ENCODE measurements around the gene ENOX1. TPM values are rescaled to one million over a fixed set of nuclear protein-coding genes. Genes with fewer than 3 reads are reported as not detected.

ENOX1 gene
- total and polyA plus RNA-seq, 2 of the 13 experiments (the other 11 are each of a cell fraction or from before 2014, with no cell fraction given) = not detected

GRCh38 chr13:43294412-43294811 is 492.4 kb downstream of the ENOX1 start:
- FAIRE-seq (no peak), ATAC-seq (no peak), DNase-seq (ENCODE audit: low spot score) (no peak)
- ChIA-PET POLR2A (no interaction called here), CTCF (ENCODE audit: low intra/inter-chr PET ratio, low total read pairs) (no interaction called here)
- H3K9me3 ChIP-seq (ENCODE audit: low read length) = no peaks in the 10 kb centered on the region
- no TSS peak for BruUV-seq (replicated peaks)
- H2AFZ ChIP-seq (ENCODE audit: low read length) = no peak overlapping the region
- no peak overlapping the region for H3K9ac ChIP-seq (ENCODE audit: insufficient read depth, low read depth, low read length)
- no peaks in the 10 kb centered on the region for H3K4me1 ChIP-seq (ENCODE audit: insufficient read depth, low read length)
- no peak overlapping the region for H3K4me2 ChIP-seq (ENCODE audit: low read depth, low read length)
- H3K79me2 ChIP-seq (ENCODE audit: insufficient read depth, low read length) = no peaks in the 10 kb centered on the region
- no peak overlapping the region for H3K4me3 ChIP-seq (replicated peaks in 1 of 3; ENCODE audit: insufficient read depth in 1 of 3, low read depth in 2 of 3, low read length in 3 of 3)
- intact Hi-C loops (cut with micrococcal nuclease; ENCODE audit: unreplicated experiment) (no loop called here), in situ Hi-C loops (cut with HindIII; ENCODE audit: extremely low pct_ligation_motif_present, low pct_unique_long_range_greater_than_20kb) (no loop called here)
- no peak for TF ChIP-seq ZBTB10 (CRISPR knock-in tag; IDR thresholded peaks at IDR 0.05; ENCODE audit: borderline replicate concordance)
- no peak for TF ChIP-seq KLF15 (CRISPR knock-in tag; IDR thresholded peaks at IDR 0.05; ENCODE audit: borderline replicate concordance)
- TF ChIP-seq, protein P1, sequence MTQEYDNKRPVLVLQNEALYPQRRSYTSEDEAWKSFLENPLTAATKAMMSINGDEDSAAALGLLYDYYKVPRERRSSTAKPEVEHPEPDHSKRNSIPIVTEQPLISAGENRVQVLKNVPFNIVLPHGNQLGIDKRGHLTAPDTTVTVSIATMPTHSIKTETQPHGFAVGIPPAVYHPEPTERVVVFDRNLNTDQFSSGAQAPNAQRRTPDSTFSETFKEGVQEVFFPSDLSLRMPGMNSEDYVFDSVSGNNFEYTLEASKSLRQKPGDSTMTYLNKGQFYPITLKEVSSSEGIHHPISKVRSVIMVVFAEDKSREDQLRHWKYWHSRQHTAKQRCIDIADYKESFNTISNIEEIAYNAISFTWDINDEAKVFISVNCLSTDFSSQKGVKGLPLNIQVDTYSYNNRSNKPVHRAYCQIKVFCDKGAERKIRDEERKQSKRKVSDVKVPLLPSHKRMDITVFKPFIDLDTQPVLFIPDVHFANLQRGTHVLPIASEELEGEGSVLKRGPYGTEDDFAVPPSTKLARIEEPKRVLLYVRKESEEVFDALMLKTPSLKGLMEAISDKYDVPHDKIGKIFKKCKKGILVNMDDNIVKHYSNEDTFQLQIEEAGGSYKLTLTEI (CRISPR knock-in tag; conservative IDR thresholded peaks at IDR 0.05) = no peak
- no peak for TF ChIP-seq ZNF496 (CRISPR knock-in tag; IDR thresholded peaks at IDR 0.05; ENCODE audit: insufficient replicate concordance)
- TF ChIP-seq ZNF547 (CRISPR knock-in tag; IDR thresholded peaks at IDR 0.05) = no peak
- TF ChIP-seq, protein P2, sequence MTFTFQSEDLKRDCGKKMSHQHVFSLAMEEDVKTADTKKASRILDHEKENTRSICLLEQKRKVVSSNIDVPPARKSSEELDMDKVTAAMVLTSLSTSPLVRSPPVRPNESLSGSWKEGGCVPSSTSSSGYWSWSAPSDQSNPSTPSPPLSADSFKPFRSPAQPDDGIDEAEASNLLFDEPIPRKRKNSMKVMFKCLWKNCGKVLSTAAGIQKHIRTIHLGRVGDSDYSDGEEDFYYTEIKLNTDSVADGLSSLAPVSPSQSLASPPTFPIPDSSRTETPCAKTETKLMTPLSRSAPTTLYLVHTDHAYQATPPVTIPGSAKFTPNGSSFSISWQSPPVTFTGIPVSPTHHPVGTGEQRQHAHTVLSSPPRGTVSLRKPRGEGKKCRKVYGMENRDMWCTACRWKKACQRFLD (CRISPR knock-in tag; IDR thresholded peaks at IDR 0.05; ENCODE audit: borderline replicate concordance) = no peak
- no peak for TF ChIP-seq NAIF1 (CRISPR knock-in tag; IDR thresholded peaks at IDR 0.05; ENCODE audit: borderline replicate concordance)
- no peak for TF ChIP-seq ZC3H13 (CRISPR knock-in tag; IDR thresholded peaks at IDR 0.05)
- TF ChIP-seq TCF12 (IDR thresholded peaks at IDR 0.05) = no peak
- TF ChIP-seq TCF12 (CRISPR knock-in tag; IDR thresholded peaks at IDR 0.05) = no peak
- no peak for TF ChIP-seq ZMAT5 (CRISPR knock-in tag; IDR thresholded peaks at IDR 0.05; ENCODE audit: borderline replicate concordance, low read depth)
- no peak for TF ChIP-seq ZNF564 (CRISPR knock-in tag; IDR thresholded peaks at IDR 0.05)
- TF ChIP-seq ZNF546 (CRISPR knock-in tag; conservative IDR thresholded peaks at IDR 0.05) = no peak
- no peak for TF ChIP-seq PHB2 (IDR thresholded peaks at IDR 0.05; ENCODE audit: partially characterized antibody)
- TF ChIP-seq ZBTB20 (CRISPR knock-in tag; IDR thresholded peaks at IDR 0.05; ENCODE audit: borderline replicate concordance, low read depth) = no peak
- no peak overlapping the region for H3K27ac ChIP-seq (ENCODE audit: extremely low read length, insufficient read depth, low read length)
- H3K36me3 ChIP-seq (replicated peaks in 1 of 2; ENCODE audit: control insufficient read depth in 1 of 2, insufficient read depth in 2 of 2, low read length in 2 of 2) = no peaks in the 10 kb centered on the region
- 9% methylated on average over 4 of the region's 4 CpGs for WGBS (ENCODE audit: low lambda C conversion rate)
- no peaks in the 10 kb centered on the region for H4K20me1 ChIP-seq (ENCODE audit: insufficient read depth, low read length)
- H3K27me3 ChIP-seq (ENCODE audit: control insufficient read depth in 1 of 2, insufficient read depth in 2 of 2, low read length in 2 of 2) = no peaks in the 10 kb centered on the region

Data from HepG2 (cell line).